ENCODE measurements around the gene GPATCH1. TPM values are rescaled to one million over a fixed set of nuclear protein-coding genes. Genes with fewer than 3 reads are reported as not detected.
"Not testable (repeated sequence)": the region's sequence is repeated elsewhere in the genome, so short reads cannot be mapped to it uniquely, and the experiment has no call there.

GPATCH1 gene
- total RNA-seq, 1 donor from 2014 or later = 9.7 TPM

GRCh38 chr19:33143897-33144405 is 63.0 kb downstream of the GPATCH1 start:
- ATAC-seq (peak; percentile 96), DNase-seq (ENCODE audit: low spot score) (peak; percentile 78)
- intact Hi-C loops (cut with DNase I) = loop anchor here (10.0 kb wide), 1 partner anchor 61 kb away; no protein-coding TSS in a partner anchor

GRCh38 chr19:33146209-33146608 is 65.2 kb downstream of the GPATCH1 start:
- intact Hi-C loops (cut with DNase I) = loop anchor here (10.0 kb wide), 1 partner anchor 59 kb away; no protein-coding TSS in a partner anchor
- ATAC-seq = no peak
- DNase-seq (ENCODE audit: low spot score) = no peak

- intact Hi-C loops (cut with DNase I) = loop anchor here (10.0 kb wide), 1 partner anchor 57 kb away; no protein-coding TSS in a partner anchor
- no peak for ATAC-seq
Observed at GRCh38 chr19:33147538-33147937, 66.6 kb downstream of the GPATCH1 start.

GRCh38 chr19:33150852-33151518 is 70.0 kb downstream of the GPATCH1 start:
- DNase-seq (ENCODE audit: low spot score) (no peak), ATAC-seq (no peak)
- intact Hi-C loops (cut with DNase I) = no loop called here

More at GRCh38 chr19:33147538-33147937, 66.6 kb downstream of the GPATCH1 start:
- DNase-seq (ENCODE audit: low spot score) = no peak

GRCh38 chr19:33152176-33152575 is 71.2 kb downstream of the GPATCH1 start:
- intact Hi-C loops (cut with DNase I) = no loop called here
- ATAC-seq (no peak), DNase-seq (ENCODE audit: low spot score) (no peak)

- DNase-seq (ENCODE audit: low spot score); ATAC-seq; intact Hi-C loops (cut with DNase I): not testable (repeated sequence)
Observed at GRCh38 chr19:33152625-33153024, 71.6 kb downstream of the GPATCH1 start.

- ATAC-seq; intact Hi-C loops (cut with DNase I); DNase-seq (ENCODE audit: low spot score): not testable (repeated sequence)
Observed at GRCh38 chr19:33154313-33154712, 73.3 kb downstream of the GPATCH1 start.

GRCh38 chr19:33156334-33156733 is 75.4 kb downstream of the GPATCH1 start:
- ATAC-seq (no peak), DNase-seq (ENCODE audit: low spot score) (no peak)
- intact Hi-C loops (cut with DNase I) = no loop called here

GRCh38 chr19:33157906-33158305 is 76.9 kb downstream of the GPATCH1 start:
- DNase-seq (ENCODE audit: low spot score) = no peak

GRCh38 chr19:33158365-33158764 is 77.4 kb downstream of the GPATCH1 start:
- no peak for DNase-seq (ENCODE audit: low spot score)
- intact Hi-C loops (cut with DNase I) = no loop called here
- no peak for ATAC-seq

More at GRCh38 chr19:33157906-33158305, 76.9 kb downstream of the GPATCH1 start:
- ATAC-seq = no peak
- intact Hi-C loops (cut with DNase I) = no loop called here

- intact Hi-C loops (cut with DNase I) = no loop called here
- DNase-seq (ENCODE audit: low spot score) (no peak), ATAC-seq (no peak)
Observed at GRCh38 chr19:33159149-33159548, 78.2 kb downstream of the GPATCH1 start.

- intact Hi-C loops (cut with DNase I) = no loop called here
- DNase-seq (ENCODE audit: low spot score) (no peak), ATAC-seq (no peak)
Observed at GRCh38 chr19:33159893-33160292, 78.9 kb downstream of the GPATCH1 start.

GRCh38 chr19:33161201-33161600 is 80.2 kb downstream of the GPATCH1 start:
- ATAC-seq (no peak), DNase-seq (ENCODE audit: low spot score) (no peak)
- intact Hi-C loops (cut with DNase I) = no loop called here

GRCh38 chr19:33163481-33163880 is 82.5 kb downstream of the GPATCH1 start:
- no peak for DNase-seq (ENCODE audit: low spot score)
- intact Hi-C loops (cut with DNase I) = no loop called here
- ATAC-seq = no peak

GRCh38 chr19:33166037-33166436 is 85.1 kb downstream of the GPATCH1 start:
- ATAC-seq; intact Hi-C loops (cut with DNase I); DNase-seq (ENCODE audit: low spot score): not testable (repeated sequence)

- no peak for ATAC-seq
- intact Hi-C loops (cut with DNase I) = no loop called here
- no peak for DNase-seq (ENCODE audit: low spot score)
Observed at GRCh38 chr19:33167438-33167837, 86.5 kb downstream of the GPATCH1 start.

GRCh38 chr19:33168528-33168927 is 87.5 kb downstream of the GPATCH1 start:
- no peak for ATAC-seq
- intact Hi-C loops (cut with DNase I) = no loop called here
- DNase-seq (ENCODE audit: low spot score) = no peak

- intact Hi-C loops (cut with DNase I) = no loop called here
- DNase-seq (ENCODE audit: low spot score) (no peak), ATAC-seq (no peak)
Observed at GRCh38 chr19:33171222-33171795, 90.3 kb downstream of the GPATCH1 start.

GRCh38 chr19:33171916-33172359 is 91.0 kb downstream of the GPATCH1 start:
- no peak for DNase-seq (ENCODE audit: low spot score)
- intact Hi-C loops (cut with DNase I) = no loop called here
- no peak for ATAC-seq

- ATAC-seq = no peak
- intact Hi-C loops (cut with DNase I) = no loop called here
- DNase-seq (ENCODE audit: low spot score) = no peak
Observed at GRCh38 chr19:33174186-33174585, 93.2 kb downstream of the GPATCH1 start.

Data from sciatic nerve (tissue), 2 donors.